ENCODE data around the gene NHSL2.

DNA sequence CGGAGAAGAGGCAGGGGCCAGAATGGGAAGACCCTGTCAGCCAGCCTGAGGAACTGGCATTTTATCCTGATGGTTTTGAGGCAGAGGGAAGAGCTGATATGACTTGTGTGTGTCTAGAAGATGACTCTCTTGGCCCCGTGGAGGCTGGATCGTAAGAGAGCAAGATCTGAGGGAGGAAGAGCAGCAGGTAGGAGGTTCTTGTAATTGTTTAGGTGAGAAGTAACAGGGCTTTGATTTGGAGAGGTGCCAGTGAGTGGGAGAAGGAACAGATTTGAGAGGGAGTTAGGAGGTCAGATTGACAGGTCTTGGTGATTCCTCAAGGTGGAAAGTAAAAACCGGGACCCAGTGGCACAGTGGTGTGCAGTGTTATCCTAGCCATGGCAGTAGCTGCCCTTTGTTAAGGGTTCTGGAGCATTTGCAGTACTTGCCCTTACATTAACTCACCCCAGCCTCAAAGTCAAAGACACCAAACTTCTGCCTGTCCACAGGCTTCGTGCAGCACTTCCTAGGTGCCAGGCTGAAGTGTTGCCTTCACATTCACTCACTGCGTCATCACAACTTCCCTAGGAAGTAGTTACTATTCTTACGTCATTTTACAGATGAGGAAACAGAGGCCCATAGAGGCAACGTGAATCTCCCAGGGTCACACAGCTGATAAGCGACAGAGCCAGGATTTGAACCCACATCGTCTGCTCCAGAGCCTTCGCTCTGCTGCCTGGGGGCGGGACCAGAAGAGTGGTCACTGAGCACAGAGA is 197.4 kb downstream of the NHSL2 start:
- TF ChIP-seq, protein P1, sequence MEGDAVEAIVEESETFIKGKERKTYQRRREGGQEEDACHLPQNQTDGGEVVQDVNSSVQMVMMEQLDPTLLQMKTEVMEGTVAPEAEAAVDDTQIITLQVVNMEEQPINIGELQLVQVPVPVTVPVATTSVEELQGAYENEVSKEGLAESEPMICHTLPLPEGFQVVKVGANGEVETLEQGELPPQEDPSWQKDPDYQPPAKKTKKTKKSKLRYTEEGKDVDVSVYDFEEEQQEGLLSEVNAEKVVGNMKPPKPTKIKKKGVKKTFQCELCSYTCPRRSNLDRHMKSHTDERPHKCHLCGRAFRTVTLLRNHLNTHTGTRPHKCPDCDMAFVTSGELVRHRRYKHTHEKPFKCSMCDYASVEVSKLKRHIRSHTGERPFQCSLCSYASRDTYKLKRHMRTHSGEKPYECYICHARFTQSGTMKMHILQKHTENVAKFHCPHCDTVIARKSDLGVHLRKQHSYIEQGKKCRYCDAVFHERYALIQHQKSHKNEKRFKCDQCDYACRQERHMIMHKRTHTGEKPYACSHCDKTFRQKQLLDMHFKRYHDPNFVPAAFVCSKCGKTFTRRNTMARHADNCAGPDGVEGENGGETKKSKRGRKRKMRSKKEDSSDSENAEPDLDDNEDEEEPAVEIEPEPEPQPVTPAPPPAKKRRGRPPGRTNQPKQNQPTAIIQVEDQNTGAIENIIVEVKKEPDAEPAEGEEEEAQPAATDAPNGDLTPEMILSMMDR (IDR thresholded peaks at IDR 0.05; ENCODE audit: borderline replicate concordance, extremely low read depth, low read length, poor library complexity, severe bottlenecking) = no peak
- TF ChIP-seq EZH2 (IDR thresholded peaks at IDR 0.05; ENCODE audit: borderline replicate concordance, low read depth, low read length, severe bottlenecking) = no peak

All from DND-41 (cell line).